ENCODE data around the gene DCST2. TPM values are rescaled to one million over a fixed set of nuclear protein-coding genes. Genes with fewer than 3 reads are reported as not detected.

Gene DCST2
- polyA plus RNA-seq, 1 of the 3 experiments (the other 2 are of a cell fraction): 0.76 TPM

- no peak overlapping the region for H3K9ac ChIP-seq
- H3K27me3 ChIP-seq (ENCODE audit: insufficient read depth): no peaks in the 10 kb centered on the region
- no peaks in the 10 kb centered on the region for H4K20me1 ChIP-seq (ENCODE audit: insufficient read depth)
- H2AFZ ChIP-seq (ENCODE audit: low read depth): no peak overlapping the region
- DNase-seq: no peak
- no peaks in the 10 kb centered on the region for H3K36me3 ChIP-seq (replicated peaks in 1 of 2; ENCODE audit: control insufficient read depth in 1 of 2, insufficient read depth in 2 of 2, low read length in 1 of 2)
- H3K4me1 ChIP-seq (ENCODE audit: control insufficient read depth in 1 of 2, insufficient read depth in 2 of 2, low read depth in 1 of 2, low read length in 1 of 2): peaks cover 0 to 4% of the 10 kb centered on the region in 2 experiments; a peak in 1 of 4 replicates
- CTCF ChIA-PET: interaction anchor here (1.0 to 2.1 kb wide), 3 partner anchors 9 to 19 kb away, joined by 3 to 12 read pairs (median 9); no protein-coding TSS in a partner anchor
- no peak overlapping the region for H3K27ac ChIP-seq (ENCODE audit: low read depth in 2 of 2, low read length in 1 of 2)
- no peaks in the 10 kb centered on the region for H3F3A ChIP-seq (replicated peaks; ENCODE audit: insufficient read depth)
- WGBS (ENCODE audit: low lambda C conversion rate): 86% methylated on average over 1 of the region's 6 CpGs
- H3K4me3 ChIP-seq (ENCODE audit: low read depth in 2 of 2, low read length in 1 of 2): no peak overlapping the region
- H3K9me2 ChIP-seq: no peaks in the 10 kb centered on the region
- H3K4me2 ChIP-seq: no peak overlapping the region
- H3K79me2 ChIP-seq (ENCODE audit: insufficient read depth): no peaks in the 10 kb centered on the region
- TF ChIP-seq CTCF (IDR thresholded peaks at IDR 0.05): no peak
- TF ChIP-seq MAX (IDR thresholded peaks at IDR 0.05; ENCODE audit: low read depth): no peak
- no peak for TF ChIP-seq GABPA (IDR thresholded peaks at IDR 0.05; ENCODE audit: low read depth)
- no peak for TF ChIP-seq TEAD4 (IDR thresholded peaks at IDR 0.05; ENCODE audit: borderline replicate concordance, insufficient read depth)
- TF ChIP-seq USF2 (IDR thresholded peaks at IDR 0.05; ENCODE audit: borderline replicate concordance, low read depth, low read length): no peak
- TF ChIP-seq GATA2 (CRISPR knock-in tag; IDR thresholded peaks at IDR 0.05): no peak
- no peak for TF ChIP-seq SMC3 (IDR thresholded peaks at IDR 0.05; ENCODE audit: low read depth, low read length)
- TF ChIP-seq REST (IDR thresholded peaks at IDR 0.05; ENCODE audit: low read depth, low read length): no peak
- POLR2A ChIA-PET: no interaction called here
- no peaks in the 10 kb centered on the region for H3K9me3 ChIP-seq
These were observed 7.0 kb downstream of the DCST2 start for GRCh38 chr1:155026588-155026987.

GRCh38 chr1:155026154-155026553 is 7.4 kb downstream of the DCST2 start:
- H3K36me3 ChIP-seq (replicated peaks in 1 of 2; ENCODE audit: control insufficient read depth in 1 of 2, insufficient read depth in 2 of 2, low read length in 1 of 2): no peaks in the 10 kb centered on the region
- H3K9me3 ChIP-seq: no peaks in the 10 kb centered on the region
- no peaks in the 10 kb centered on the region for H3F3A ChIP-seq (replicated peaks; ENCODE audit: insufficient read depth)
- no peak overlapping the region for H3K9ac ChIP-seq
- H3K27ac ChIP-seq (ENCODE audit: low read depth in 2 of 2, low read length in 1 of 2): no peak overlapping the region
- ChIA-PET POLR2A (no interaction called here), CTCF (interaction anchor here (0.7 to 2.1 kb wide), 4 partner anchors 9 to 22 kb away, joined by 3 to 12 read pairs (median 6); no protein-coding TSS in a partner anchor)
- peaks cover 0 to 4% of the 10 kb centered on the region in 2 experiments; a peak in 1 of 4 replicates for H3K4me1 ChIP-seq (ENCODE audit: control insufficient read depth in 1 of 2, insufficient read depth in 2 of 2, low read depth in 1 of 2, low read length in 1 of 2)
- DNase-seq: no peak
- no peak overlapping the region for H3K4me2 ChIP-seq
- TF ChIP-seq USF2 (IDR thresholded peaks at IDR 0.05; ENCODE audit: borderline replicate concordance, low read depth, low read length): no peak
- no peak for TF ChIP-seq MEF2A (IDR thresholded peaks at IDR 0.05; ENCODE audit: borderline replicate concordance, low read depth)
- TF ChIP-seq TEAD4 (IDR thresholded peaks at IDR 0.05; ENCODE audit: borderline replicate concordance, insufficient read depth): no peak
- TF ChIP-seq EP300 (IDR thresholded peaks at IDR 0.05; ENCODE audit: borderline replicate concordance in 1 of 2, low read depth in 1 of 2, low read length in 1 of 2): no peak
- no peak for TF ChIP-seq TAF1 (IDR thresholded peaks at IDR 0.05; ENCODE audit: borderline replicate concordance, low read depth, low read length)
- no peak overlapping the region for H3K4me3 ChIP-seq (ENCODE audit: low read depth in 2 of 2, low read length in 1 of 2)
- no peaks in the 10 kb centered on the region for H3K27me3 ChIP-seq (ENCODE audit: insufficient read depth)
- H2AFZ ChIP-seq (ENCODE audit: low read depth): no peak overlapping the region
- H3K9me2 ChIP-seq: no peaks in the 10 kb centered on the region
- no peaks in the 10 kb centered on the region for H3K79me2 ChIP-seq (ENCODE audit: insufficient read depth)
- 59% methylated on average over 9 of the region's 9 CpGs for WGBS (ENCODE audit: low lambda C conversion rate)
- no peaks in the 10 kb centered on the region for H4K20me1 ChIP-seq (ENCODE audit: insufficient read depth)
